Lung (tissue), 12 donors: Measurements from ENCODE around the gene TMEM37. TPM values are rescaled to one million over a fixed set of nuclear protein-coding genes. Genes with fewer than 3 reads are reported as not detected.

Experiments used
- ATAC-seq: fragments of 200-7000 bp; cut with Tn5 transposase; one replicate; pipeline ENCODE4 v1.9.1; 2020; ENCODE audit warnings: moderate number of reproducible peaks; ENCODE audit not compliant: insufficient read depth, low FRiP score
- DNase-seq, 3 donors: peaks; one replicate each; pipeline ENCODE4 v3.0.0-alpha.2; 2013 to 2017
- H3K27ac ChIP-seq, 2 donors: one replicate each; pipeline ENCODE4 v1.5.1; 2013; ENCODE audit warnings: mild to moderate bottlenecking in 2 of 2, moderate library complexity in 2 of 2, control low read depth in 1 of 2, inconsistent platforms in 1 of 2, low read depth in 1 of 2, low read length in 1 of 2
- H3K27me3 ChIP-seq, 3 donors: one replicate each; pipeline ENCODE4 v1.5.1; 2013; ENCODE audit warnings: low read length in 2 of 3; ENCODE audit not compliant: control insufficient read depth in 3 of 3, insufficient read depth in 3 of 3
- H3K36me3 ChIP-seq, 4 donors: one replicate each; pipeline ENCODE4 v1.5.1; 2013; ENCODE audit warnings: low read length in 4 of 4, mild to moderate bottlenecking in 1 of 4, moderate library complexity in 1 of 4; ENCODE audit not compliant: control insufficient read depth in 4 of 4, insufficient read depth in 4 of 4
- H3K4me1 ChIP-seq, 5 donors: one replicate each; pipeline ENCODE4 v1.5.1; 2013; ENCODE audit warnings: low read length in 5 of 5, mild to moderate bottlenecking in 2 of 5, moderate library complexity in 1 of 5; ENCODE audit not compliant: control insufficient read depth in 5 of 5, insufficient read depth in 5 of 5
- H3K4me3 ChIP-seq: one replicate; pipeline ENCODE4 v1.5.1; 2013; ENCODE audit warnings: mild to moderate bottlenecking, control low read depth, moderate library complexity
- H3K9ac ChIP-seq, 2 donors: one replicate each; pipeline ENCODE4 v1.5.1; 2013; ENCODE audit warnings: low read length in 2 of 2, control low read depth in 1 of 2; ENCODE audit not compliant: insufficient read depth in 1 of 2
- H3K9me3 ChIP-seq, 4 donors: one replicate each; pipeline ENCODE4 v1.5.1; 2013; ENCODE audit warnings: low read length in 3 of 4, mild to moderate bottlenecking in 1 of 4, moderate library complexity in 1 of 4; ENCODE audit not compliant: control insufficient read depth in 4 of 4, insufficient read depth in 3 of 4
- CTCF ChIP-seq: IDR thresholded peaks from 2 replicates; pipeline ENCODE4 v1.5.1; 2012; ENCODE audit warnings: mild to moderate bottlenecking; ENCODE audit errors: control extremely low read depth, extremely low read depth
- WGBS, 2 donors: extraction: QIAGEN DNeasy Blood & Tissue Kit; methylation state at CpG; one replicate each; pipeline ENCODE4 v1.1.7; 2013; 5-methylcytosine and 5-hydroxymethylcytosine counted together
- polyA plus RNA-seq, 2 donors: library from polyadenylated mRNA; stranded (reverse); fragments of 200-250 nt; gene quantifications; one replicate each; pipeline ENCODE4 v1.2.1, GENCODE V29; 2013
- total RNA-seq, 2 donors: library from RNA; depleted of rRNA in 1 of 2; stranded (reverse); fragments of >200 nt in 1 of 2; gene quantifications; one replicate each; pipeline ENCODE4 v1.2.1, GENCODE V29; 2014 to 2021
- donor health status: control.
- donor health status: control.
- donor health status: Bipolar disorder and iron deficiency.
- donor health status: healthy.
- donor health status: DM: yes; HTN: yes; CAD: no.

Gene TMEM37
- total and polyA plus RNA-seq, 4 donors: 9.9 to 14.3 (median 12.1) TPM

- ATAC-seq: no peak
- peaks cover 0 to 6% (median 4%) of the 10 kb centered on the region in 5 donors for H3K4me1 ChIP-seq
Observed at GRCh38 chr2:119468154-119468955, 36.7 kb downstream of the TMEM37 start.

GRCh38 chr2:119469131-119469530, 37.5 kb downstream of the TMEM37 start:
- H3K4me1 ChIP-seq: peaks cover 0 to 6% (median 4%) of the 10 kb centered on the region in 5 donors
- H3K27me3 ChIP-seq: no peaks in the 10 kb centered on the region
- TF ChIP-seq CTCF: no peak
- H3K9me3 ChIP-seq: no peaks in the 10 kb centered on the region
- no peak overlapping the region for H3K9ac ChIP-seq
- DNase-seq (no peak), ATAC-seq (no peak)
- H3K36me3 ChIP-seq: no peaks in the 10 kb centered on the region
- WGBS, 2 donors: 80 to 88% methylated on average over 6 of the region's 6 CpGs
- H3K4me3 ChIP-seq: no peak overlapping the region
- H3K27ac ChIP-seq: no peak overlapping the region

More at GRCh38 chr2:119468154-119468955, 36.7 kb downstream of the TMEM37 start:
- no peak overlapping the region for H3K27ac ChIP-seq
- 44 to 64% methylated on average over 3 of the region's 3 CpGs for WGBS, 2 donors
- DNase-seq: peak in 1 of 3 donors; percentile 59
- TF ChIP-seq CTCF: no peak
- H3K9me3 ChIP-seq: no peaks in the 10 kb centered on the region
- H3K4me3 ChIP-seq: no peak overlapping the region
- H3K27me3 ChIP-seq: no peaks in the 10 kb centered on the region
- no peak overlapping the region for H3K9ac ChIP-seq
- H3K36me3 ChIP-seq: no peaks in the 10 kb centered on the region

GRCh38 chr2:119469661-119470297, 38.1 kb downstream of the TMEM37 start:
- Histone ChIP-seq H3K36me3 (no peaks in the 10 kb centered on the region), H3K9me3 (no peaks in the 10 kb centered on the region), H3K4me3 (no peak overlapping the region), H3K27ac (no peak overlapping the region), H3K9ac (no peak overlapping the region), H3K27me3 (no peaks in the 10 kb centered on the region), H3K4me1 (peaks cover 0 to 6% (median 4%) of the 10 kb centered on the region in 5 donors)
- TF ChIP-seq CTCF: no peak
- WGBS, 2 donors: 16 to 24% methylated on average over 2 of the region's 2 CpGs
- DNase-seq (peak in 2 of 3 donors; percentile 62 to 65), ATAC-seq (peak; percentile 42)
